Glutamatergic neuron (in vitro differentiated cells): Measurements from ENCODE around the gene PPP6R3. TPM values are rescaled to one million over a fixed set of nuclear protein-coding genes. Genes with fewer than 3 reads are reported as not detected.

ENCODE experiments used
- DNase-seq: peaks from one replicate; pipeline ENCODE4 v3.0.0; 2022
- H3K27ac Mint-ChIP-seq: one replicate; pipeline ENCODE4 v1.8.0; 2020; ENCODE audit warnings: mild to moderate bottlenecking, mixed read lengths, inconsistent platforms; ENCODE audit not compliant: unreplicated experiment
- H3K27me3 Mint-ChIP-seq: one replicate; pipeline ENCODE4 v1.8.0; 2020; ENCODE audit warnings: mild to moderate bottlenecking, moderate library complexity, mixed read lengths, inconsistent platforms; ENCODE audit not compliant: unreplicated experiment
- H3K36me3 Mint-ChIP-seq: one replicate; pipeline ENCODE4 v1.8.0; 2020; ENCODE audit warnings: mild to moderate bottlenecking, mixed read lengths, inconsistent platforms; ENCODE audit not compliant: unreplicated experiment
- H3K4me1 Mint-ChIP-seq: one replicate; pipeline ENCODE4 v1.8.0; 2020; ENCODE audit warnings: mild to moderate bottlenecking, low read depth, mixed read lengths, inconsistent platforms; ENCODE audit not compliant: unreplicated experiment
- H3K4me3 Mint-ChIP-seq: one replicate; pipeline ENCODE4 v1.8.0; 2020; ENCODE audit warnings: mild to moderate bottlenecking, mixed read lengths, inconsistent platforms; ENCODE audit not compliant: unreplicated experiment
- H3K9me3 Mint-ChIP-seq: one replicate; pipeline ENCODE4 v1.8.0; 2020; ENCODE audit warnings: mild to moderate bottlenecking, moderate library complexity, mixed read lengths, inconsistent platforms; ENCODE audit not compliant: unreplicated experiment
- total RNA-seq: library from RNA; stranded (reverse); fragmentation: NEBNext Ultra II Directional; extraction: Animal tissue kit (Norgen Biotek cat#: 25700); gene quantifications from one replicate; pipeline ENCODE4 v1.2.1, GENCODE V29; 2021; ENCODE audit not compliant: unreplicated experiment
- TF ChIP-seq, protein P1 (sequence below): fragments of 200-600 bp; sonication (generic); IDR thresholded peaks from one replicate; pipeline ENCODE4 v1.5.0; 2021; ENCODE audit not compliant: partially characterized antibody, unreplicated experiment

The PPP6R3 gene
- total RNA-seq, 1 donor from 2014 or later = 312 TPM

DNA sequence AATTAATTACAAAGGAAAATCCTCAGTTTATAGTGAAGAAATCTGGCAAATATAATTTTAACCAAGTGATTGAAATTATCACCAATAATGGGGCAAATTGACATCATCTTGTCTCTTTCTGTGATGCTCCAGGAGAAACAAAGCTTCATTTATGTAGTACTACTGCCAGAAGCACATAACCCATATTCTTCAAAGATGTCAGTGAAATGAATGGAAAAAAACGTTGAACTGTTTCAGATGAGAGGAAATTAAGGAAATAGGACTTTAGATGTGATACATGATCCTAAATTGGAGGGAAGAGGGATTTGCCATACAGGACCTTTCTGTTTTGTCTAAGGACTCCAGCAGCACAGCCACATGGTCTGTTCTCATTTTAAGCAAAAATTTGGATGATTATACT, 57.6 kb downstream of the PPP6R3 start:
- DNase-seq = no peak
- TF ChIP-seq, protein P1, sequence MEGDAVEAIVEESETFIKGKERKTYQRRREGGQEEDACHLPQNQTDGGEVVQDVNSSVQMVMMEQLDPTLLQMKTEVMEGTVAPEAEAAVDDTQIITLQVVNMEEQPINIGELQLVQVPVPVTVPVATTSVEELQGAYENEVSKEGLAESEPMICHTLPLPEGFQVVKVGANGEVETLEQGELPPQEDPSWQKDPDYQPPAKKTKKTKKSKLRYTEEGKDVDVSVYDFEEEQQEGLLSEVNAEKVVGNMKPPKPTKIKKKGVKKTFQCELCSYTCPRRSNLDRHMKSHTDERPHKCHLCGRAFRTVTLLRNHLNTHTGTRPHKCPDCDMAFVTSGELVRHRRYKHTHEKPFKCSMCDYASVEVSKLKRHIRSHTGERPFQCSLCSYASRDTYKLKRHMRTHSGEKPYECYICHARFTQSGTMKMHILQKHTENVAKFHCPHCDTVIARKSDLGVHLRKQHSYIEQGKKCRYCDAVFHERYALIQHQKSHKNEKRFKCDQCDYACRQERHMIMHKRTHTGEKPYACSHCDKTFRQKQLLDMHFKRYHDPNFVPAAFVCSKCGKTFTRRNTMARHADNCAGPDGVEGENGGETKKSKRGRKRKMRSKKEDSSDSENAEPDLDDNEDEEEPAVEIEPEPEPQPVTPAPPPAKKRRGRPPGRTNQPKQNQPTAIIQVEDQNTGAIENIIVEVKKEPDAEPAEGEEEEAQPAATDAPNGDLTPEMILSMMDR = no peak
- H3K4me3 Mint-ChIP-seq = no peak overlapping the region
- H3K9me3 Mint-ChIP-seq = peaks cover 6% of the 10 kb centered on the region
- no peaks in the 10 kb centered on the region for H3K4me1 Mint-ChIP-seq
- H3K27ac Mint-ChIP-seq = no peak overlapping the region
- peaks cover 2% of the 10 kb centered on the region for H3K27me3 Mint-ChIP-seq
- H3K36me3 Mint-ChIP-seq = peaks cover 6% of the 10 kb centered on the region

DNA sequence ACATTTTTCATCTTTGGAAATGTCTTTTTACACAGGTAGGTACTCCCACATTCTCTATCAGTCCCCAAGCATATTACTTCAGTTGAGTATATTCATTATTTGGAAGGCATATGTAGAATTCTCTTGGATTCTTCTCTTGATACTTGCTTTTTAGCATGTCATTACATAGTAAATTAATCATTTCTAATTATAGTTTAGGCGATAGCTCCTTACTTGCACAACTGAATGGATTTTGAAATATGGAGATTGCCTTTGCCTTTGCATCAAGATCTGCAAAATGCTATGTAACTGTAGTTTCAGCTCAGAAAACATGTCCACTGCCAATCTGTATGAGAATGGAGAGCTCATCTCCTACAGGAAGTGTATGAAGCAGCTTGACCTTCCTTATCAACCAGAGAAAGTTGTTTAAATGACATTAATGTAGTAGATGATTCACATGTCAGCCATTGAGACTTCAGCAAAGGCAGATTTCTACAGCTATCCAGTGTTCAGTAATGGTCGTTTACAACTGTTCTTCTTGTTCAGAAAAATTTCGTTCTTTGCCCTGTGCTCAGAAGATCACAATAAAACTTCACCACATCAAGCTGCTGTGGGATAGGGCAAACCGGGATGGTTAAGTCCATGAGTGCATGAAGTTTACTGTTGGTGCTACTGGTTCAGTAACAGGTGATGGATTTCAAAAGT, 61.6 kb downstream of the PPP6R3 start:
- no peak for DNase-seq
- Mint-ChIP-seq H3K4me1 (no peaks in the 10 kb centered on the region), H3K36me3 (no peaks in the 10 kb centered on the region), H3K4me3 (no peak overlapping the region), H3K27ac (no peak overlapping the region), H3K9me3 (no peaks in the 10 kb centered on the region), H3K27me3 (peaks cover 5% of the 10 kb centered on the region)
- TF ChIP-seq, protein P1 = no peak

DNA sequence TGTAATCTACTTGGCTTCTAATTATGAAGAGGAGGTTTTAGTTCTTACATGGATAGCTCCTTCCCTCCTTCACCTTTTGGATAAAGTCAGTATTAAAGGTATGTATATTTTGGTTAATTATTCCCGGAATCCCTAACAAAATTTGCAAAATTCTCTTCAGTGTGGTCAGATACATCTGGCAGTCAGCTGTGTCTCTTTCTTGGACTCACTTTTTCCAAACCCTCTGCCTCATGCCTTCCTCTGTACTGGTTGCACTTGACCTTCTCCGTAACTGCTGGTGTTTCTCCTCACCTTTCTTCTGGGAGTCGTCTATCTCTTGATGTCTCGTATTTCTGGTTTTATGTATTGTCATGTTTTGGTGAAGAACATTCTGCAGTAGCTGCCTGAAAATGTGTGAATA, 62.5 kb downstream of the PPP6R3 start:
- Mint-ChIP-seq H3K4me1 (no peaks in the 10 kb centered on the region), H3K27me3 (peaks cover 5% of the 10 kb centered on the region), H3K27ac (no peak overlapping the region), H3K36me3 (no peaks in the 10 kb centered on the region), H3K4me3 (no peak overlapping the region), H3K9me3 (no peaks in the 10 kb centered on the region)
- DNase-seq = no peak
- TF ChIP-seq, protein P1 = no peak

DNA sequence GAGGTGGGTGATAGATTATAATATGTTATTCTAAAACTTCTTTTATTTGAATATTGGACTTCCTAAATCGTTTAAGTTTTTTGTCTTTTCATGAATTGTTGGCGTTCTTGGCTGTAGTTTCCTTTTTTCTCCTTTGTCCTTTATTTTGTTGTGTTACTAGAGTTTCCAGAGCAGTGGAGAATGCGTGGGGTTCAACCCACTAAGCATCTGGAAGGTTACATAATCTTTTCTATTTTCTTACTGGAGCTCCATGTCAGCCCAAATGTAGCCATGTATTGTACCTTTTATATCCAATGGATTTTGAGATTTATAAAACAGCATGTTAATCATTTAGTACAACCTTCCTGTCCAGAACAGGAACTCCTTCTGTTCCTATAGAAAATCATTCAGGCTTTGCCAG, 63.2 kb downstream of the PPP6R3 start:
- Mint-ChIP-seq H3K27ac (no peak overlapping the region), H3K27me3 (peaks cover 5% of the 10 kb centered on the region), H3K4me1 (no peaks in the 10 kb centered on the region), H3K9me3 (no peaks in the 10 kb centered on the region), H3K4me3 (no peak overlapping the region), H3K36me3 (no peaks in the 10 kb centered on the region)
- TF ChIP-seq, protein P1 = no peak
- DNase-seq = no peak

DNA sequence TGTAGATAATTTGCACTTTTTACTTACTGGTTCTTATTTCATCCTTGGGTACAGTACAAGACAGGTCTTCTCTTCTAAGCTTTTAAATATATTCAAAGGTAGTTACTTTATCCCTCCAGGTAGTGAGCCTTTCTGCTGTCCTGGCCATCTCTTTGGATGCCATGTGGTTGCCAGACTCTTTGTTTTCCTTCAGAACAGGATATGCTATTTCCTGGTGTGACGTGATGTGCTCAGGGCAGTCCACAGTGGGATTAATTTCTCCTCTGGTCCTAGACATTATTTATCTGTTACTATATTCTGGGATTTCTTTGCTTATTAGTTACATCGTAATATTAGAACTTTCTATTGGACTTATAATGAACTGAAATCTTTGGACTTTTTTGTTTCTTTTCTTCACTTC, 63.7 kb downstream of the PPP6R3 start:
- H3K27ac Mint-ChIP-seq = no peak overlapping the region
- H3K36me3 Mint-ChIP-seq = no peaks in the 10 kb centered on the region
- TF ChIP-seq, protein P1 = no peak
- peaks cover 5% of the 10 kb centered on the region for H3K27me3 Mint-ChIP-seq
- no peaks in the 10 kb centered on the region for H3K9me3 Mint-ChIP-seq
- H3K4me3 Mint-ChIP-seq = no peak overlapping the region
- DNase-seq = no peak
- no peaks in the 10 kb centered on the region for H3K4me1 Mint-ChIP-seq
